B cell (primary cell): ENCODE measurements around the gene ATP9B. TPM values are rescaled to one million over a fixed set of nuclear protein-coding genes. Genes with fewer than 3 reads are reported as not detected.

ENCODE experiments used
- ATAC-seq: fragments of 200-7000 bp; cut with Tn5 transposase; one replicate; pipeline ENCODE4 v1.10.0; 2021; ENCODE audit warnings: low read depth, mild to moderate bottlenecking, moderate number of reproducible peaks, moderate library complexity
- CTCF ChIA-PET: fragments of 350-600 bp; sonication (Branson Sonifier 250); formaldehyde crosslinking; loops from one replicate; lab custom pipeline; 2021; ENCODE audit warnings: antibody characterized with exemption, inconsistent platforms; lab: Charles Lee
- POLR2A ChIA-PET: fragments of 350-600 bp; sonication (Branson Sonifier 250); formaldehyde crosslinking; loops from one replicate; lab custom pipeline; 2021; ENCODE audit warnings: antibody characterized with exemption; lab: Charles Lee
- DNase-seq: peaks from one replicate; pipeline ENCODE4 v3.0.0; 2013
- H2AFZ ChIP-seq: 2 replicates; pipeline ENCODE4 v1.6.1; 2012; ENCODE audit warnings: mild to moderate bottlenecking, low read depth, low read length; ENCODE audit not compliant: insufficient read depth, poor library complexity, severe bottlenecking
- H3K27ac ChIP-seq, 2 donors: 1 replicate in 1 of 2; 2 replicates in 1 of 2; pipeline ENCODE4 v1.5.1; 2012 to 2013; ENCODE audit warnings: low read length in 2 of 2, mild to moderate bottlenecking in 2 of 2, moderate library complexity in 1 of 2
- H3K27me3 ChIP-seq, 4 experiments: fragments of 200-600 bp in 1 of 4; sonication (generic) in 1 of 4; replicated peaks in 1 of 4; 1 replicate in 2 of 4; 2 replicates in 2 of 4; pipeline versions ENCODE4 v1.6.1 to v1.7.0; 2013 to 2016; ENCODE audit warnings: low read length in 3 of 4, mild to moderate bottlenecking in 2 of 4, mixed read lengths in 1 of 4, moderate library complexity in 1 of 4; ENCODE audit not compliant: insufficient read depth in 4 of 4, control insufficient read depth in 3 of 4; ENCODE audit errors: control extremely low read depth in 1 of 4
- H3K36me3 ChIP-seq, 2 experiments: replicated peaks in 1 of 2; 1 replicate in 1 of 2; 2 replicates in 1 of 2; pipeline versions ENCODE4 v1.6.1 to v1.7.1; 2013; ENCODE audit warnings: low read length in 1 of 2; ENCODE audit not compliant: insufficient read depth in 2 of 2, control insufficient read depth in 1 of 2; ENCODE audit errors: control extremely low read depth in 1 of 2, extremely low read depth in 1 of 2
- H3K4me1 ChIP-seq, 2 donors: fragments of 200-600 bp in 1 of 2; sonication (generic) in 1 of 2; 1 replicate in 1 of 2; 2 replicates in 1 of 2; pipeline versions ENCODE4 v1.5.1 to v1.6.1; 2013 to 2017; ENCODE audit warnings: low read length in 2 of 2; ENCODE audit not compliant: control insufficient read depth in 2 of 2, insufficient read depth in 2 of 2
- H3K4me2 ChIP-seq: replicated peaks from 2 replicates; pipeline ENCODE3; 2012; ENCODE audit warnings: mild to moderate bottlenecking, low read depth, low read length; ENCODE audit not compliant: poor library complexity, severe bottlenecking
- H3K4me3 ChIP-seq, 5 experiments: fragments of 200-600 bp in 1 of 5; sonication (generic) in 1 of 5; 1 replicate in 3 of 5; 2 replicates in 2 of 5; pipeline versions ENCODE4 v1.5.1 to v1.7.0; 2011 to 2016; ENCODE audit warnings: low read length in 4 of 5, mild to moderate bottlenecking in 4 of 5, low read depth in 2 of 5, control low read depth in 1 of 5, moderate library complexity in 1 of 5; ENCODE audit not compliant: insufficient read depth in 1 of 5; ENCODE audit errors: control extremely low read depth in 1 of 5, extremely low read depth in 1 of 5
- H3K79me2 ChIP-seq: fragments of 200-600 bp; sonication (generic); one replicate; pipeline ENCODE4 v1.6.0; 2016; ENCODE audit warnings: low read length; ENCODE audit not compliant: control insufficient read depth, insufficient read depth
- H3K9ac ChIP-seq: fragments of 200-600 bp; sonication (generic); 2 replicates; pipeline ENCODE4 v1.6.1; 2017; ENCODE audit warnings: mild to moderate bottlenecking, low read length, moderate library complexity
- H3K9me3 ChIP-seq, 3 donors: one replicate each; pipeline versions ENCODE4 v1.6.1 to v1.7.1; 2013; ENCODE audit warnings: low read length in 2 of 3; ENCODE audit not compliant: control insufficient read depth in 2 of 3, insufficient read depth in 1 of 3; ENCODE audit errors: control extremely low read depth in 1 of 3
- H4K20me1 ChIP-seq: 2 replicates; pipeline ENCODE4 v1.6.0; 2012; ENCODE audit warnings: mild to moderate bottlenecking, low read length; ENCODE audit not compliant: insufficient read depth, control insufficient read depth, poor library complexity, severe bottlenecking
- H3K27ac Mint-ChIP-seq: one replicate; pipeline ENCODE4 v1.8.0; 2021; ENCODE audit warnings: mixed read lengths
- H3K27me3 Mint-ChIP-seq: one replicate; pipeline ENCODE4 v1.8.0; 2021; ENCODE audit warnings: mixed read lengths
- H3K4me1 Mint-ChIP-seq: one replicate; pipeline ENCODE4 v1.8.0; 2021; ENCODE audit warnings: mixed read lengths
- H3K4me3 Mint-ChIP-seq: one replicate; pipeline ENCODE4 v1.8.0; 2021; ENCODE audit warnings: mixed read lengths
- H3K9me3 Mint-ChIP-seq: one replicate; pipeline ENCODE4 v1.8.0; 2022; ENCODE audit warnings: mixed read lengths; ENCODE audit not compliant: insufficient read depth
- CTCF ChIP-seq: fragments of 200-600 bp; IDR thresholded peaks from one replicate; pipeline ENCODE4 v1.8.0; 2022; ENCODE audit warnings: antibody characterized with exemption, mild to moderate bottlenecking
- EZH2 ChIP-seq: IDR thresholded peaks from 2 replicates; pipeline ENCODE4 v1.6.1; 2012; ENCODE audit warnings: borderline replicate concordance, low read depth, mild to moderate bottlenecking, moderate library complexity, low read length; ENCODE audit not compliant: insufficient read depth, poor library complexity, severe bottlenecking
- WGBS: methylation state at CpG from one replicate; pipeline ENCODE4 v1.1.5; 2013; ENCODE audit warnings: missing lambda C conversion rate; ENCODE audit not compliant: insufficient coverage; 5-methylcytosine and 5-hydroxymethylcytosine counted together
- intact Hi-C: fragments of 100-400 bp; cut with micrococcal nuclease; formaldehyde crosslinking; loops from one replicate; pipeline ENCODE4 v1.10.0; 2022
- polyA plus RNA-seq: library from polyadenylated mRNA; depleted of rRNA; stranded (reverse); fragments of >200 nt; gene quantifications from 2 replicates; pipeline ENCODE4 v1.2.3, GENCODE V29; 2012
- total RNA-seq, 2 donors: library from RNA; stranded (reverse); fragments of 120-200 nt in 1 of 2; gene quantifications; 1 replicate in 1 of 2; 2 replicates in 1 of 2; pipeline versions ENCODE4 v1.2.3 to v1.2.4, GENCODE V29; 2013 to 2022

The ATP9B gene
- total and polyA plus RNA-seq, 2 donors (not counting 1 experiment from before 2014, with no cell fraction given), result 34.3 to 71.7 TPM

- Mint-ChIP-seq H3K4me3 (no peak overlapping the region), H3K27me3 (no peaks in the 10 kb centered on the region), H3K27ac (no peak overlapping the region), H3K9me3 (no peaks in the 10 kb centered on the region), H3K4me1 (peaks cover 5% of the 10 kb centered on the region)
- Histone ChIP-seq H3K9me3 (no peaks in the 10 kb centered on the region), H3K4me1 (no peaks in the 10 kb centered on the region), H3K79me2 (no peaks in the 10 kb centered on the region), H3K4me2 (no peak overlapping the region), H2AFZ (no peak overlapping the region), H3K27me3 (no peaks in the 10 kb centered on the region), H3K36me3 (peaks cover 0 to 24% of the 10 kb centered on the region in 2 experiments), H3K27ac (no peak overlapping the region), H3K9ac (no peak overlapping the region), H3K4me3 (no peak overlapping the region), H4K20me1 (no peaks in the 10 kb centered on the region)
- DNase-seq (no peak), ATAC-seq (no peak)
- WGBS, result 100% methylated on average over 3 of the region's 3 CpGs
- intact Hi-C loops, result no loop called here
- no peak for TF ChIP-seq CTCF
- TF ChIP-seq EZH2, result no peak
- ChIA-PET POLR2A (no interaction called here), CTCF (no interaction called here)
Measured at GRCh38 chr18:79182047-79182713, 113.0 kb downstream of the ATP9B start.

- WGBS, result no CpG with 5 or more reads among the region's 3 CpGs
- intact Hi-C loops, result no loop called here
- no peak overlapping the region for H3K4me3 Mint-ChIP-seq
- DNase-seq (no peak), ATAC-seq (no peak)
- no peak for TF ChIP-seq CTCF
- TF ChIP-seq EZH2, result no peak
- ChIA-PET POLR2A (no interaction called here), CTCF (no interaction called here)
- no peaks in the 10 kb centered on the region for H3K4me1 ChIP-seq
- H3K27ac Mint-ChIP-seq, result no peak overlapping the region
- no peaks in the 10 kb centered on the region for H4K20me1 ChIP-seq
- H3K27me3 ChIP-seq, result no peaks in the 10 kb centered on the region
- H3K4me1 Mint-ChIP-seq, result peaks cover 5% of the 10 kb centered on the region
- no peak overlapping the region for H3K27ac ChIP-seq
- no peaks in the 10 kb centered on the region for H3K9me3 ChIP-seq
- H3K27me3 Mint-ChIP-seq, result no peaks in the 10 kb centered on the region
- H2AFZ ChIP-seq, result no peak overlapping the region
- H3K4me3 ChIP-seq, result no peak overlapping the region
- H3K9ac ChIP-seq, result no peak overlapping the region
- no peaks in the 10 kb centered on the region for H3K79me2 ChIP-seq
- H3K36me3 ChIP-seq, result peaks cover 0 to 11% of the 10 kb centered on the region in 2 experiments
- H3K9me3 Mint-ChIP-seq, result no peaks in the 10 kb centered on the region
- no peak overlapping the region for H3K4me2 ChIP-seq
Measured at GRCh38 chr18:79185648-79186047, 116.5 kb downstream of the ATP9B start.
